ENCODE measurements around the gene PSENEN.

DNA sequence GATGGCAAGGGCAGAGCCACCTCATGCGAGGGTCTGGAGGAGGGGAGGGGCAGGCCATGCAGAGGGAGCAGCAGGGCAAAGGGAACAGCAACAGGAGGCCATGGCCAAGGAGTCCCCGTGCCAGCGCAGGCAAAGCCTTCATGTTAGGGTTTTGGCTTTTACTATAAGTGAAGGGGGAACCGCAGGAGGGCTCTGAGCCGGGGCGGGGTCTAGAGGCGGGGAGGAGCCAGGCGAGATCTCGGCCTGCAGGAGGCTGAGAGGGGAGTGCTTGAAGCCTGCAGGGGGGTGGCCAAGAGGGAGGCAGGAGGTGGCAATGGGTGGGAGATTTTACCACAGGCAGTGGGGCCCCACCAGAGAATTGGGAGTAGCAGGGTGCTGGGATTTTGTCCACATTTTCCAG is 36.2 kb downstream of the PSENEN start:
- TF ChIP-seq CTCF (IDR thresholded peaks at IDR 0.05; ENCODE audit: insufficient read depth, low read length, poor library complexity, severe bottlenecking) (no peak), EZH2phosphoT487 (conservative IDR thresholded peaks at IDR 0.05; ENCODE audit: low read length) (no peak)
